K562 (cell line): ENCODE data around the gene AFF1. TPM values are rescaled to one million over a fixed set of nuclear protein-coding genes. Genes with fewer than 3 reads are reported as not detected.

Experiments used
- CBFB ChIP-seq: sonication (generic); formaldehyde crosslinking; IDR thresholded peaks from 2 replicates; pipeline ENCODE4 v1.4.0; 2020; ENCODE audit warnings: mild to moderate bottlenecking, missing genetic modification reagents
- CHD1 ChIP-seq: fragments of 200-600 bp; sonication (generic); IDR thresholded peaks from one replicate; pipeline ENCODE4 v1.6.1; 2012; ENCODE audit warnings: mild to moderate bottlenecking, moderate library complexity, low read length, inconsistent platforms
- DPF2 ChIP-seq: fragments of 450-650 bp; IDR thresholded peaks from 2 replicates; pipeline ENCODE4 v1.6.1; 2016
- FOXA3 ChIP-seq, 2 experiments: fragments of 450-650 bp in 1 of 2; sonication (generic) in 1 of 2; formaldehyde crosslinking; IDR thresholded peaks in 1 of 2; conservative IDR thresholded peaks in 1 of 2; 2 replicates each; pipeline versions ENCODE4 v1.4.0 to v1.8.0; 2020 to 2022; ENCODE audit warnings: mild to moderate bottlenecking in 2 of 2, missing genetic modification reagents in 1 of 2
- KHSRP ChIP-seq: fragments of 450-650 bp; IDR thresholded peaks from 2 replicates; pipeline ENCODE4 v1.6.1; 2017
- MBD2 ChIP-seq: sonication (generic); IDR thresholded peaks from 2 replicates; pipeline ENCODE4 v1.6.1; 2016; ENCODE audit warnings: low read depth, borderline replicate concordance
- MCM5 ChIP-seq: fragments of 450-650 bp; IDR thresholded peaks from 2 replicates; pipeline ENCODE4 v1.6.1; 2016; ENCODE audit warnings: low read depth
- POLR2B ChIP-seq: fragments of 450-650 bp; IDR thresholded peaks from 2 replicates; pipeline ENCODE4 v1.6.1; 2018; ENCODE audit warnings: low read depth; ENCODE audit not compliant: partially characterized antibody
- POLR3A ChIP-seq: IDR thresholded peaks from 2 replicates; pipeline ENCODE4 v1.6.1; 2011; ENCODE audit warnings: borderline replicate concordance, mild to moderate bottlenecking, moderate library complexity; ENCODE audit not compliant: insufficient read length, insufficient read depth; ENCODE audit errors: extremely low read depth
- RB1 ChIP-seq: fragments of 450-650 bp; IDR thresholded peaks from 2 replicates; pipeline ENCODE4 v1.6.1; 2017; ENCODE audit warnings: low read depth, mild to moderate bottlenecking
- RBM22 ChIP-seq: fragments of 200-400 bp; formaldehyde crosslinking; IDR thresholded peaks from 2 replicates; pipeline ENCODE4 v1.6.1; 2018; ENCODE audit warnings: low read length, low read depth; ENCODE audit not compliant: poor library complexity, severe bottlenecking
- SIN3A ChIP-seq, 2 experiments: fragments of 150-350 bp in 1 of 2; IDR thresholded peaks; 2 replicates each; pipeline ENCODE4 v1.6.1; 2011 to 2016; ENCODE audit warnings: borderline replicate concordance in 2 of 2, low read depth in 2 of 2, low read length in 2 of 2, mild to moderate bottlenecking in 2 of 2, moderate library complexity in 2 of 2; ENCODE audit not compliant: control insufficient read depth in 1 of 2
- SUPT5H ChIP-seq: fragments of 450-650 bp; IDR thresholded peaks from 2 replicates; pipeline ENCODE4 v1.6.1; 2016
- THRAP3 ChIP-seq: fragments of 450-650 bp; IDR thresholded peaks from 2 replicates; pipeline ENCODE4 v1.6.1; 2016; ENCODE audit warnings: mild to moderate bottlenecking, inconsistent platforms, borderline replicate concordance
- ZBED1 ChIP-seq: IDR thresholded peaks from 2 replicates; pipeline ENCODE4 v1.6.1; 2014
- ZNF24 ChIP-seq: fragments of 450-650 bp; IDR thresholded peaks from 2 replicates; pipeline ENCODE4 v1.6.1; 2016
- polyA plus RNA-seq, 8 experiments: library from polyadenylated mRNA; depleted of rRNA in 4 of 8; stranded (reverse) in 5 of 8; unstranded in 3 of 8; fragments of >200 nt; fragmentation: Nextera tagmentation in 2 of 8; fragmentation: Illumina TruSeq in 1 of 8; extraction: Ambion mirVana in 2 of 8; extraction: Trizol in 1 of 8; gene quantifications; 2 replicates each; pipeline versions ENCODE4 v1.2.1 to v1.2.3, GENCODE V29; 2011 to 2014; ENCODE audit warnings: inconsistent platforms in 1 of 8, missing spikeins in 1 of 8
- total RNA-seq, 7 experiments: library from RNA; depleted of rRNA in 6 of 7; stranded (reverse); fragments of >200 nt in 6 of 7; fragmentation: Illumina TruSeq in 2 of 7; extraction: Trizol in 2 of 7; gene quantifications; 2 replicates each; pipeline versions ENCODE4 v1.2.1 to v1.2.3, GENCODE V29; 2011 to 2021; ENCODE audit warnings: low replicate concordance in 1 of 7
- TF ChIP-seq, protein P1 (sequence below): IDR thresholded peaks from 2 replicates; pipeline ENCODE4 v1.6.1; 2012; ENCODE audit warnings: low read depth, low read length, improper control_type of control experiment, borderline replicate concordance
- TF ChIP-seq, protein P2 (sequence below): fragments of 250-450 bp; sonication (Bioruptor Pico); IDR thresholded peaks from 2 replicates; pipeline ENCODE4 v1.8.0; 2022; ENCODE audit warnings: inconsistent platforms, mild to moderate bottlenecking, moderate library complexity, borderline replicate concordance
- TF ChIP-seq, protein P3 (sequence below), 2 experiments: fragments of 150-350 bp in 1 of 2; IDR thresholded peaks; 2 replicates each; pipeline ENCODE4 v1.6.1; 2012 to 2016; ENCODE audit warnings: low read depth in 2 of 2, low read length in 2 of 2, mild to moderate bottlenecking in 1 of 2, moderate library complexity in 1 of 2

AFF1 gene
- total and polyA plus RNA-seq, 9 of the 15 experiments (the other 6 are each of a cell fraction or from before 2014, with no cell fraction given): 4.1 to 47.5 (median 17.2) TPM

DNA sequence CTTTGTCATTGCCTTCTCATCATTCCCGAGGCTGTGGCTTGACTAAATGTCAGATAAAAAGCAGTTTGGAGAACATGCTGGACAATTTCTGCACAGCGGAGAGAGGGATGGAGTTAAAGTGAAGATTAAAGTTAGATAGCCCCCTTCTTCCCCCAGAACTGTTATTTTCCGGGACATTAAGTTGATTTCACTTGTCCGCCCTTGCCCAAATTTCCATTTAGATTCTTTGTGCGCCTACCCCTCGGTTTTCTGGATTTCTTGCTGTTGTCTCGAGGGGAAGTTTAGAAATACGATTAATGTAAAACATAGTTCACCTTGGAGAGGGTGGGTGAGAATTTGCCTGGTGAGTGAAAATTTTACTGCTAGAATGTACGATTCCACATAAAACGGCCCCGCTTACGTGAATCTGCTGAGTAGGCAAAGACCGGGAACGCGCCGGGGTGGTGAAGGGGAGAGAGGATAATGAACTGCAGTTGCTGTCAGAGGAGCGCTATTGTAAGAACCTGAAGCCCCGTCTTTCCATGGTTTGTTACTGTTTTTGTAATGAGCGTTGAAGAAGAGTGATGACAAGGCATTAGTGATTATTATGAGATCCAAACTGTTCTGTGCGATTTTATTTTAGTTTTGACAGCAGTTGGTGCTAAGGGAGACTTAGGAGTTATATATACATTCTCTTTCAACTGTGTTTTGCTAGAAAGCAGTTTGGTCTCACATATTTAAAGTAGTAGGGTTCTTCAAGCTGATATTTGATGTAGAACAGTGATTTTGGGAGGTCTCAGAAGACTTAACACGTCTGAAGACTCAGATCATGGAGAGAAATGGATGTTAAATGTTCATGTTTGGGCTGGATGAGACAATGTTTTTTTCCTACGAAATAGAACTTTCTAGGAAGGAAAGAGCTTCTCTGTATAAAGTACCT lies 73.0 kb downstream of the AFF1 start (continued):
- TF ChIP-seq SIN3A (IDR thresholded peaks at IDR 0.05; ENCODE audit: borderline replicate concordance in 2 of 2, control insufficient read depth in 1 of 2, low read depth in 2 of 2, low read length in 2 of 2) (0 out of 4 replicates have a peak, but pooled peaks of 1 of the 2 experiments have one; percentile 5), POLR2B (no peak), ZBED1 (no peak), RBM22 (no peak), MBD2 (no peak), KHSRP (no peak), ZNF24 (no peak), MCM5 (no peak), POLR3A (no peak), THRAP3 (no peak), CBFB (CRISPR knock-in tag) (no peak), FOXA3 (CRISPR knock-in tag; conservative IDR thresholded peaks at IDR 0.05 in 1 of 2, IDR thresholded peaks at IDR 0.05 in 1 of 2) (no peak), SUPT5H (no peak), DPF2 (peak; percentile 50; the same call in 1 of the 2 replicates), RB1 (no peak), CHD1 (peak; percentile 80)
- TF ChIP-seq, protein P1, sequence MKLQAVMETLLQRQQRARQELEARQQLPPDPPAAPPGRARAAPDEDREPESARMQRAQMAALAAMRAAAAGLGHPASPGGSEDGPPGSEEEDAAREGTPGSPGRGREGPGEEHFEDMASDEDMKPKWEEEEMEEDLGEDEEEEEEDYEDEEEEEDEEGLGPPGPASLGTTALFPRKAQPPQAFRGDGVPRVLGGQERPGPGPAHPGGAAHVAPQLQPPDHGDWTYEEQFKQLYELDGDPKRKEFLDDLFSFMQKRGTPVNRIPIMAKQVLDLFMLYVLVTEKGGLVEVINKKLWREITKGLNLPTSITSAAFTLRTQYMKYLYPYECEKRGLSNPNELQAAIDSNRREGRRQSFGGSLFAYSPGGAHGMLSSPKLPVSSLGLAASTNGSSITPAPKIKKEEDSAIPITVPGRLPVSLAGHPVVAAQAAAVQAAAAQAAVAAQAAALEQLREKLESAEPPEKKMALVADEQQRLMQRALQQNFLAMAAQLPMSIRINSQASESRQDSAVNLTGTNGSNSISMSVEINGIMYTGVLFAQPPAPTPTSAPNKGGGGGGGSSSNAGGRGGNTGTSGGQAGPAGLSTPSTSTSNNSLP: no peak; the same call in 1 of the 2 replicates
- TF ChIP-seq, protein P2, sequence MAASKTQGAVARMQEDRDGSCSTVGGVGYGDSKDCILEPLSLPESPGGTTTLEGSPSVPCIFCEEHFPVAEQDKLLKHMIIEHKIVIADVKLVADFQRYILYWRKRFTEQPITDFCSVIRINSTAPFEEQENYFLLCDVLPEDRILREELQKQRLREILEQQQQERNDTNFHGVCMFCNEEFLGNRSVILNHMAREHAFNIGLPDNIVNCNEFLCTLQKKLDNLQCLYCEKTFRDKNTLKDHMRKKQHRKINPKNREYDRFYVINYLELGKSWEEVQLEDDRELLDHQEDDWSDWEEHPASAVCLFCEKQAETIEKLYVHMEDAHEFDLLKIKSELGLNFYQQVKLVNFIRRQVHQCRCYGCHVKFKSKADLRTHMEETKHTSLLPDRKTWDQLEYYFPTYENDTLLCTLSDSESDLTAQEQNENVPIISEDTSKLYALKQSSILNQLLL (CRISPR knock-in tag): no peak
- TF ChIP-seq, protein P3, sequence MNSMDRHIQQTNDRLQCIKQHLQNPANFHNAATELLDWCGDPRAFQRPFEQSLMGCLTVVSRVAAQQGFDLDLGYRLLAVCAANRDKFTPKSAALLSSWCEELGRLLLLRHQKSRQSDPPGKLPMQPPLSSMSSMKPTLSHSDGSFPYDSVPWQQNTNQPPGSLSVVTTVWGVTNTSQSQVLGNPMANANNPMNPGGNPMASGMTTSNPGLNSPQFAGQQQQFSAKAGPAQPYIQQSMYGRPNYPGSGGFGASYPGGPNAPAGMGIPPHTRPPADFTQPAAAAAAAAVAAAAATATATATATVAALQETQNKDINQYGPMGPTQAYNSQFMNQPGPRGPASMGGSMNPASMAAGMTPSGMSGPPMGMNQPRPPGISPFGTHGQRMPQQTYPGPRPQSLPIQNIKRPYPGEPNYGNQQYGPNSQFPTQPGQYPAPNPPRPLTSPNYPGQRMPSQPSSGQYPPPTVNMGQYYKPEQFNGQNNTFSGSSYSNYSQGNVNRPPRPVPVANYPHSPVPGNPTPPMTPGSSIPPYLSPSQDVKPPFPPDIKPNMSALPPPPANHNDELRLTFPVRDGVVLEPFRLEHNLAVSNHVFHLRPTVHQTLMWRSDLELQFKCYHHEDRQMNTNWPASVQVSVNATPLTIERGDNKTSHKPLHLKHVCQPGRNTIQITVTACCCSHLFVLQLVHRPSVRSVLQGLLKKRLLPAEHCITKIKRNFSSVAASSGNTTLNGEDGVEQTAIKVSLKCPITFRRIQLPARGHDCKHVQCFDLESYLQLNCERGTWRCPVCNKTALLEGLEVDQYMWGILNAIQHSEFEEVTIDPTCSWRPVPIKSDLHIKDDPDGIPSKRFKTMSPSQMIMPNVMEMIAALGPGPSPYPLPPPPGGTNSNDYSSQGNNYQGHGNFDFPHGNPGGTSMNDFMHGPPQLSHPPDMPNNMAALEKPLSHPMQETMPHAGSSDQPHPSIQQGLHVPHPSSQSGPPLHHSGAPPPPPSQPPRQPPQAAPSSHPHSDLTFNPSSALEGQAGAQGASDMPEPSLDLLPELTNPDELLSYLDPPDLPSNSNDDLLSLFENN (IDR thresholded peaks at IDR 0.05; ENCODE audit: low read depth in 2 of 2, low read length in 2 of 2): no peak
